Gastroesophageal sphincter (tissue), 3 donors: ENCODE measurements around the gene RPP14.

Experiments used
- CTCF ChIP-seq, 4 experiments: fragments of 200-600 bp in 2 of 4; fragments of 450-650 bp in 2 of 4; sonication (generic) in 1 of 4; IDR thresholded peaks; one replicate each; pipeline ENCODE4 v1.5.1; 2017 to 2019; ENCODE audit warnings: antibody characterized with exemption in 4 of 4, mild to moderate bottlenecking in 2 of 4, moderate library complexity in 2 of 4
- EP300 ChIP-seq: sonication (generic); formaldehyde crosslinking; IDR thresholded peaks from one replicate; pipeline ENCODE4 v1.6.1; 2017; ENCODE audit warnings: antibody characterized with exemption, mild to moderate bottlenecking
- POLR2A ChIP-seq, 2 donors: fragments of 450-650 bp; IDR thresholded peaks; one replicate each; pipeline ENCODE4 v1.6.1; 2017; ENCODE audit warnings: antibody characterized with exemption in 2 of 2, mild to moderate bottlenecking in 2 of 2, moderate library complexity in 1 of 2

GRCh38 chr3:58281069-58281468, 25.0 kb upstream of the RPP14 start:
- TF ChIP-seq EP300: no peak
- no peak for TF ChIP-seq CTCF (IDR thresholded peaks at IDR 0.05)
- no peak for TF ChIP-seq POLR2A (IDR thresholded peaks at IDR 0.05)
